Measurements from ENCODE around the gene HLA-B.

Gene HLA-B

DNA sequence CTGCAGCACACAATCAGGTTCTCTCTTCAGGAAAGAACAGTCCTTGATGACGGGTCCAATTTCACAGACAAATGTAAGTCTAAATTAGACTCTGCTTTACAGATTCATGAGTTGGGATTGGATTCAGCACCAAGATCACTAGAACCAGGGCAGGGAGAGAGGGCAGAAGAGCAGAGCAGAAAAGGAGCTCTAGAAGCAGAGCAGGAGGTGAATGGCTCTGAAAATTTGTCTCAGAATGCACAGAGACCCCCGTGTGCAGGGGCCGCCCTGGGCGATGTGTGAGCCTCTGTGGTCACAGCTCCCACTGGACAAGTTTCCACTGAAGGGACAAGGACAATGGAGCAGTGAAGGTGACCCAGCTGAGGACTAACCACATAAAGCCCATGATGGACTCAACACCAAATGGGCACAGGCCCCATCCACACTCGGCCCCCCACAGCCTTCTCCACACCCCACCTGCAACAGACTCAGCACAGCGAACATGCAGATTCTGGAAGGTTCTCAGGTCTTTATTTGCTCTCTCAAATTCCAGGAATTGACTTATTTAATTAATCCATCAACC is 3.5 kb downstream of the HLA-B start:
- no peak for DNase-seq (ENCODE audit: low read depth in 1 of 2, low spot score in 1 of 2)

DNA sequence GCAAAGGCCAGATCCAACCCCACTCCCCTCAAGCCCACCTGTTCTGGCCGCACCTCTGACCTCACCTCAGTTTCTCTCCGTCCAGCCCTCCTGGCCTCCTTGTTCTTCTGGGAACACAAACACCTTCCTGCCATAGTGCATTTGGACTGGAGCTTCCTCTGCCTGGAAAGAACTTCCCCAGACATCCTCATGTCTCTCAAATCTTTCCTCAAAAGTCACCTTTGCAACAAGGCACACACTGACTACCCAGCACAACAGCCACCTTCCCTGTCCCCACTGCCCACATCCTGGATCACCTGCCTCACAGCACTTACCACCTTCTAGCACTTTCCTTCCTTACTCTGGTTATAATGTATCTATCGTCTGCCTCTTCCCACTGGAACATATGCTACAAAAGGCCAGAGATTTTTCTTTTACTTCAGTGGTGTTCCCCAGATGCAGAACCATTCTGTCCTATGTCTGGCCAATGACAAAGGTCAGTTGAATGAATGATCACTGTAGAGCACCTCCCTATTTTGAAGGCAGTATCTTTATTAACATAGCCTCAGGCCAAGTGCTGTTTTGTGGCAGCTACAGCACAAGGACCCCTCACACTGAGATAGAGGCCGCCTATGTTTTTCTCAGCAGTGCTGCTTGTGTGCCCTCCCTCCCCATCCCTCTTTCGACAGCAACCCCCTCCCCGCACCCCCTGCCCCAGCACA is 4.1 kb downstream of the HLA-B start:
- peak in 1 of 2 donors; percentile 11 for DNase-seq (ENCODE audit: low read depth in 1 of 2, low spot score in 1 of 2)

DNA sequence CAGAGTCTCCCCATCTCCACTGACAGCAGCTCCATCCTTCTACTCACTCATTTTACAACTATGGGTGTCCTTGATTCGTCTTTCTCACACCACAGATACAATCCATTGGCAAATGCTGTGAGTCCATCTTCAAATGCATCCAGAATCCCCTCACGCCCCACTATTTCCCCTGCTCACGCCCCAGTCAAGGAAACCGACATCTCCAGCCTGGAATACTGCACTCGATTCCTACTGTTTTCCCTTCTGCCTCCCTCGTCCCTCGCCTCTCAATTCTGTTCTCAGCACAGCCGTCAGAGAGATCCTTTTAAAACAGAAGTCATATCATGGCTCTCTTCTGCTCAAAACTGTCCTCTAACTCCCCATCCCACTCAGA is 4.7 kb downstream of the HLA-B start:
- no peak for DNase-seq (ENCODE audit: low read depth in 1 of 2, low spot score in 1 of 2)

DNA sequence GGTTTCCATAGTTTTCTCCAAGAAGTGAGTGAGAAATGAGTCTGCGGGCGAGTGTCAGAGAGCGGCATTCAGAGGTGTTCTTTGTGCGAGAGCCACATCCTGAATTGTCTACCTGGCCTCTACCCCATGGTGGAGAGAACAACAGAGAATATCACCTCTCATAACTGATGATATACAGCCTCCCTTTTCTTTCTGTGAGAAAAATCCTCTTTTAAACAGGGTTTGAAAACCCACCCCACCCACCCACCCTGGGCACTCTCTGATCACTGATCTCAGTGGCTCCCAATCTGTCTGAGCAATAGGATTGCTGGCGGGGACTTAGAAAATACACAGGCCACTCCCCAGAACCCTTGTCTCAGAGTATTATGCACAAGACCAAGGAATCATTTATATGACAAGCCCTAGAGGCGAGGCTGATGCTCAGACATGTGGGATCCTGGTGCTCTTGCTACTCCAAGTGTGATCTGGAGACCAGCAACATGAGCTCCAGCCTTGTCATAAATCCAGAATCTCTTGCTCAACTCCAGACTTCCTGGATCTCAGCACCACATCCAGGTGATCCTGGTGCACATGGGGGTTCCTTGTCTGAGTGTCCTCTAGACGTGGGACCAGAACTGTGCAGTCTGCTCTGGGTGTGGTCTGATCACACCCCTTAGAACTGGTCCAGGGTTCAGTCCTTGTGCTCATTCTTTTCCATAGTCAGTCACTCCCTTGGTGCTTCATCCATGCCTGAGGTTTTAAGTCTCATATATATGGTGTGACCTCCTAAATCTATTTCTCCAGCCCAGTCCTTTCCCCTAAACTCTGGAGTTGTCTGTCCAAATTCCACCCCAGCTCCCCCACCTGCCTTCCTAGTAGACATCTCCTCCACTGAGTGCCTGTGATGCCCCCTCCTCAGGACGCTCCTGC is 5.3 kb downstream of the HLA-B start:
- no peak for DNase-seq (ENCODE audit: low read depth in 1 of 2, low spot score in 1 of 2)

DNA sequence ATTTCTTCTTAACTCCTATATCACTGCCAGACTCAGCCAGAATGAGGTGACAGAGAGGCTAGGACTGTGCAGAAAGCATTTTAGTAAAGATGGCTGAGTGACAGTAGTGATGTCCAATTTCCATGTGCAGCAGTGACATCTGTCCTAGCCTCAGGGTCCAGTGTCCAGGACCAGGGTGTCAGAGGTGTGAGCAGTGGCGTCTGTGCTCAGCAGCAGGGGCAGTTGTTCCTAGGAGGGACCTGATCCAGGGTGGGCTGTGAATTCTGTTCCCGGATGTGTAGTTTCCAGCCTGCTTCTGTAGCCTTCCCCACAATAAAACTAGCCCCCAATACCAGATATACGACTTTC is 6.0 kb downstream of the HLA-B start:
- no peak for DNase-seq (ENCODE audit: low read depth in 1 of 2, low spot score in 1 of 2)

DNA sequence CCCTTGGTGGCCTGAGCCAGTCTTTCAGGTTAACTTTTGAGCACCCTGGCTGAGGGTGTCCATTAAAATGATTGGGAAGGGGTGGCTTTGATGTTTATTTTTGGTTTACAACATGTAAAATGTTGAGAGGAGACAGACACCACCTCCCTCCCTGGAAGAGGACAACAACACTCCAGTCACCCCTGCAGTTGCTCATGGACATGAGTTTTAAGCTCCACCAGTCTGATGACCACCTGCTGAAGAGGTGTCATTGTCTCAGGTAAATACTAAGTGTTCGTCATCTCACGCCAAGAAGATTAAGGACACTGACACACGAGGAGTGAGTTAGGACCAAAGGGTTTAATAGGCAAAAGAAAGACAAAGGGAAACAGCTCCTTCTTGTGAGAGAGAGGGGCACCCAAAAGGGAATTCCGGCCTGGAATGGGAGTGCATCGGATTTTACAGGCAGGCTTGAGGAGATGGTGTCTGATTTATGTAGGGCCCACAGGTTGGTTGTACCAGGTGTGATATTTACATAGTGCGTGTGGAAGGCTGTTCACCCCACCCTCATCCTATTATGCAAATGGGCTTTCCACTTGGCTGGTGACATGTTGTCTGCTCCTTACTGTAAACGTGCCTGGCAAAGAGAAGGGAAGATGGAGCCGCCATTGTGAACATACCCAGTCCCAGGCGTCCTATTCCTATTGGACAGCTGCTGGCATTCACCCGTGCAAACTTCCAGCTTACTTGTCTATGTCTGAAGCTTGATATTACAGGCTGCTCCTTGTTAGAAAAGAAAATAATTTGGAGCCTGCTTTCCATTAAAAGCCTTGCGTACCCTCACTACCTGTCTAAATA is 6.6 kb downstream of the HLA-B start:
- DNase-seq (ENCODE audit: low read depth in 1 of 2, low spot score in 1 of 2), result no peak

DNA sequence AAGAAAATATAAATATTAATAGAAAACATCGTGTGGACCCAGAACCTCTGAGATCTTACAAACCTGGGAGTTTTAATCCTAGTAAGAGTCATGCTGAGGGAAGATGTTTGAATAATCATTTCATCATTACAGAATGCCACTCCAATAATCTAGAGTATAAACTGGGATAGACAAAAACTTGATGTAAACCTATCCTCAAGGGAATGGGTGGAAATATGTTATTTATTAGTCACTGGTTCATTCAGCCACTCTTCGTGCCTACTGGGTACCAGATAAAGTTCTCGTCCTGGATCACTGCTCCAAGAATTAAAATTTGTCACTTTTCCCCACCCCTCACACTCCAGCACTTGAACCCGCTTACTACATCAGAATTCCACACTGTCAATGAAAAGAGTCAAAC is 7.7 kb downstream of the HLA-B start:
- DNase-seq (ENCODE audit: low read depth in 1 of 2, low spot score in 1 of 2), result no peak

DNA sequence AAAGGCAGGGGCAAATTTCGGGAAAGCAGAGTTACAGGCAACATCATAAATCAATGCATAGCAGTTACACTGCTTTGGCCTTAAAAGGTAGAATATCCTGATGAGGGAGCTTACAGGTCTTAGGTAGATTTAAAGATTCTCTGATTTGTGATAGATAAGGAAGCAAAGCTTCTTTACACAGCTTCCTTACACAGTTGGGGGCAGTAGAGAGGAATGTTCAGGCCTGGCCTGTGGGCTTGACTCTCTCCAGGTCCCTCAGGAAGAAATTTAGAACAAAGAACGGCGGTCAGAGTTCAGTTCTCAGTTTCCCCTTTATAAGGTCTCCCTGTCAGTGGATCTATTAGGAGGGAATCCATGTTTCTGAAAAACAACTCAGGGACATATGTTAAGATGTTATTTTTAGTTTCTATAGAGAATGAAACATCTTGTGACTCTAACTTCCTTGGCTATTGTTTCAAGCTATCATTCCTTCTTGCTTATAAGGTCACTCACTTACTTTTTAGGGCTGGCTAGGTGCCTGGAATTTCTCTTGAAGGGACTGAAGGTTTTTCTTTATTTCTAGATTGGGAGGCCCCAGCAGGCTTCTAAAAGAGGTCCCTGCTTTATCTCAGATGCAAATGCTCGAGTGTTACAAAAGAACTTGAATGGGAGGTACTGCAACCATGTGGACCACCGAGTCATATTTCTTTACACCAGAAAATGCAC is 11.8 kb downstream of the HLA-B start:
- no peak for DNase-seq (ENCODE audit: low read depth in 1 of 2, low spot score in 1 of 2)

DNA sequence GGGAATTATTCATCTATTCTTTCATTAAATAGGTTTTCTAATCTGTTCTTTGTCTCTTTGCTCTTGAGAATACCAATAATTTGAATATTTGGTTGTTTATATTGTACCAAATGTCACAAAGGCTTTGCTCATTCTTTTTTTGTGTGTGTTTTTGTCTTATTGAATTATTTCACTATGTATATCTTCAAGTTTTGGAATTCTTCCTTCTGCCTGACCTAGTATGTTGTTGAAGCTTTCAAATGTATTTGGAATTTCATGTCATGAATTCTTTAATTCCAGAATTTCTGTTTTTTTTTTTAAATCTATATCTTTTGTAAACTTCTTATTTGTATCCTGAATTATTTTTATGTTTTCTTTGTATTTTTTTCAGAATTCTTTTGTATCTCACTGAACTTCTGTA is 16.8 kb downstream of the HLA-B start:
- DNase-seq (ENCODE audit: low read depth in 1 of 2, low spot score in 1 of 2), result no peak

DNA sequence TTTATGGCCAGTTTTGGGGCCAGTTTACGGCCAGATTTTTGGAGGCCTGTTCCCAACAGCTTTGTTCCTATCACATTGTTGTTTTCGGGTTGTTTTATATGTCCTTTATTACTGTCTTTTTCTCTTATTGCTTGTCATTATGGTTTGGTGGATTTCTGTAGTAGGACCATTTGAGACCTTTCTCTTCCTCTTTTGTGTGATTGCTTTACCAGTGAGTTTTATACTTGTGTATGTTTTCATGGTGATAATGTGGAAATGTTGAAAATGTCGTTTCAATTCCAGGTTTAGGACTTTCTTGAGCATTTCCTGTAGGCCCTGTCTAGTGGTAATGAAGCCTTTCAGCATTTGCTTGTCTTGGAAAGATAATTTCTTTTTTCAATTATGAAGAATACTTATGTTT is 17.8 kb downstream of the HLA-B start:
- DNase-seq (ENCODE audit: low read depth in 1 of 2, low spot score in 1 of 2), result no peak

DNA sequence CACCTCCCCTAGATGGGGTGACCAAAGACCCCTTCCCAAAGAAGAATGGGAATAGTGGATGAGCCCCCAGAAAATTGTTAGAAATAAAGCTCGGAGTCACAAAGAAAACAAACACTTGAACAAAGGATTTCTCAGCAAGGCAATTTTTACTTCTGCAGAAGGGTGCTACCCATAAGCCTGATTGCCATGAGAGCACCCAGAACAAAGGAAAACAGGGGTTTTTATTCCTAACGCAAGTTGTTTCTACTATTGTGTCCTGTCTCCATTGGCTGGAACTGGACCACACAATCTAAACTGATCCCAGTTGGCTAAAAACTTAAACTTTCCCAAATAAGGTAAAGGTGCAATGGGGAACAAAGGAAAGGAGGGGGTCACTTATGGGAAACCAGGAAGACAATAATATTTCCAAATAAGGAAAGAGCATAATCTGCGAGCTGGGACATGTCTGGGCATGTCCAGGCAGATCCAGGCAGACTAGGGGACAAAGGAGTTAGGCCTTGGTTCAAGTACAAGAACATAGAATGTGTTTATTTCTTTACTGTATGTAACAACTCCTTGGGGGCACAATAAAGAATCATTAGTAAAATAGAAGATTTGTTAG is 20.0 kb downstream of the HLA-B start:
- no peak for DNase-seq (ENCODE audit: low read depth in 1 of 2, low spot score in 1 of 2)

DNA sequence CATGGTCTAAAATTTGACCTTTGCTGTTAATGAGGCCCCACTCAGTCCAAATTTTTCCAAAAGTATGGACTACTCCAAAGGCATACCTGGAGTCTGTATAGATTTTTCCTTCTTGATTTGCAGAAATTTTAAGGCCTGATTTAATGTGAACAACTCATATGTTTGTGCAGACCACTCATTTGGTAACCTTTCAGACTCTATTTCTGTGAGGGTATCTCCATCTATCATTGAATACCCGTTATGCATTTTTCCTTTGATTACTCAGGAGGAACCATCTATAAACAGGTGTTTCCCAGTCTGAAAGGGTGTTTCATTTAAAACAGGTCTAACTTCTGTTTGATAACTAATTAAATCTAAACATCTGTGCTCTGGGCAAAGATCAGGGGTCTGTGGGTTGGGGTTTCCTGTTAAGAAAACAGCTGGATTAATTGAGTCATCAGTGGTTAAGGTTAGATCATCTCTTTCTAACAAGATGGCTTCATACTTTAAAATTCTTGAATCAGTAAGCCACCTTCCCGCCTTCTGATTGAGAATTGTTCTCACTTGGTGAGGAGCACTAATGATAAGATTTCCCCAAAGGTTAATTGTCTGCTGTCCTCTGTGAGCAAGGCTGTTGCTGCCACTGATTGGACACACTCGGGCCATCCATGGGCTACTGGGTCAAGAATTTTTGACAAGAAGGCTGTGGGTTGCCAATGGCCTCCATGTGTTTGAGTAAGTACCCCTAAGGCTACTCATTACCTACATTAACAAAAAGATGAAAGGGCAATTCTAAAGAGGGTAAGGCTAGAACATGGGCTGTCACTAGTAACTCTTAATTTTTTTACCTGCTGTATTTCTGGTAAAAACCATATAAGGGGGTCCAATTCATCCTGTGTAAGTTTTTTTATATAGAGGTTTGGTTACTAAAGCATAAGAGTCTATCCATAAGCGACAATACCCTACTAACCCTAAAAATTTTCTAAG is 24.1 kb downstream of the HLA-B start:
- DNase-seq (ENCODE audit: low read depth in 1 of 2, low spot score in 1 of 2), result peak in 1 of 2 donors; percentile 19

DNA sequence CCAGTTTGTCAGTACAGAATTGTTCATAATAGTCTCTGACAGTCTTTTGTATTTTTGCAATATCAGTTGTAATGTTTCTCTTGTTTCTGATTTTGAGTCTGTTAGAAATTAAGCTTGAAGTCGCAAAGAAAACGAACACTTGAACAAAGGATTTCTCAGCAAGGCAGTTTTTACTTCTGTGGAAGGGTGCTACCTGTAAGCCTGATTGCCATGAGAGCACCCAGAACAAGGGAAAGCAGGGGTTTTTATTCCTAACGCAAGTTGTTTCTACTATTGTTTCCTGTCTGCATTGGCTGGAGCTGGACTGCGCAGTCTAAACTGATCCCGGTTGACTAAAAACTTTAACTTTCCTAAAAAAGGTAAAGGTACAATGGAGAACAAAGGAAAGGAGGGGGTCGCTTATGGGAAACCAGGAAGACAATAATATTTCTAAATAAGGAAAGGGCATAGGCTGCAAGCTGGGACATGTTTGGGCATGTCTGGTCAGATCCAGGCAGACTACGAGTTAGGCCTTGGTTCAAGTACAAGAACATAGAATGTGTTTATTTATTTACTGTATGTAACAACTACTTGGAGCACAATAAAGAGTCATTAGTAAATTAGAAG is 28.5 kb downstream of the HLA-B start:
- DNase-seq (ENCODE audit: low read depth in 1 of 2, low spot score in 1 of 2), result no peak

DNA sequence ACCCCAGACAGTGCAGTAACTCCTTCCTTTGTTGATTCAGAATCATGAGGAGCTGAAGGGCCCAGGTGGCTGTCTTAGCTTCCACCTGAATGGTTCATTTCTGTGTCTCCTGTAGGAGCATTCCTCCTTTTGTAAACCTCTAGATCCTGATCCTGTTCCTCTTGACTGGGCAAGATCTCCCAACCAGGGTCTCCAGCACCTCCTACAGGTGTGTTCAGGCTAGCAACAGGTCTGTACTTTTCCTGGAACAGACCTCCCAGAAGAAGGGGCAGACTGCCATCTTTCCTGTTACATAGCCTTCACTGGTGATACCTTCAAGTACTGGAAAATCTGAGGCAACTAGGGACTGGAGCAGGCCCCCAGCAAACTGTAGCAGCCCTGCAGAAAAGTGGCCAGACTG is 35.2 kb downstream of the HLA-B start:
- DNase-seq (ENCODE audit: low read depth in 1 of 2, low spot score in 1 of 2), result no peak

DNA sequence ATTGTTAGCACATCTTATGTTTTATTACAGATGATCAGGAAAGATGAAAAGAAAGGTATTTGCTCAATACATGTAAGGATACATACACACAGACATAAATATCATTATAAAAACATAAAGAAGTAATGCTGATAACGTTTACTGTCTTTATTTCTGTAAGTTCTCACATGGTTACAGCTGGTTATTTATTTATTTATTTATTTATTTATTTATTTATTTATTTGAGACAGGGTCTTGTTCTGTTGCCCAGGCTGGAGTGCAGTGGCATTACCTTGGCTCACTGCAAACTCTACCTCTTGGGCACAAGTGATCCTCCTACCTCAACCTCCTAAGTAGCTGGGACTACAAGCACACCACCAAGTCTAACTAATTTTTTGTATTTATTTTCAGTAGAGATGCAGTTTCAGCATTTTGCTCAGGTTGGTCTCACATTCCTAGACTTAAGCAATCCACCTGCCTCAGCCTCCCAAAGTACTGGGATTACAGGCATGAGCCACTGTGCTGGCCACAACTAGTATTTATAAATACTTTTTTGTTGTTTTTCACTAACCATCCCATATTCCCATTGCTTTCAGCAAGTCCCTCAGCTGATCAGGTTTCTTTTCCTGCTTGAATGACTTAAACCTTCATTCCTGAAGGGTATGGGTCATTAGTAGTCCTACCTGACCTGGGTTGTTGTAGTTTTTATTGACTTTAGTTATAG is 35.8 kb downstream of the HLA-B start:
- DNase-seq (ENCODE audit: low read depth in 1 of 2, low spot score in 1 of 2), result no peak

DNA sequence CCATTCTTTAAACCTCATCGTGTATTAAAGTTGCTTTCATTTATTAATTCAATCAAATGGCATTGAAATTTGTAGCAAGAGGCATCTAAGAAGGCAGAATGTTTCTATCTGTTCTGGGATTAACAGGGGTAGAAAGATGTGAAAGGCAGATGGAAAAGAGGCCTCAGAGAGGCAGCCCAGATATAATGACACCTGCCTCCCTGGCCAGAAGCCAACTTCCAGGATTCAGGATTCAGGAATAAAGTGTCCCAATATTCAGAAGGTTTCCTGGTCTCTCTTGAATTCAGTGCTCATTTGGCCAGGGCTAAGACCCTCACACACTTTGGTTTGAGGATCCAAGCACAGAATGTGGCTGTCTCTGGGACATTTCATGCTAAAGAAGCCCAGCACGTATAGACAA is 39.9 kb downstream of the HLA-B start:
- DNase-seq (ENCODE audit: low read depth in 1 of 2, low spot score in 1 of 2), result no peak

DNA sequence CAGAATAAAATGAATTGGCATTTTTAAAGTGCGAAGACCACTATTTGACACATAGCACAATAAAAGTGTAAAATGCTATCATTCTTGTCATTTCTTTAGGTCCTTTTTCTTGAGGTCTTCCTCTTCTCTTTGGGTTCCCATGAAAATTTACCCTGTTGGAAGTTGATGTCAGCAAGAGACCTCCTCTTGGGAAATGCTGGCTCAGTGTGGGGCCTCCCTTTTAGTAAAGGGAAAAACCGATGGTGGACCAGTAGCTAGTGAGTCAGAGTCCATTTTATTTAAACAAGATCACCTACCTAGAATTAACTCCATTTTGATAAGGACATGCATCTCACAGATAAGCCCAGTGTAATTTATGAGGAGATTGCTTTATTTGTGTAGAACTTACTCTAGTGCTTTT is 47.3 kb downstream of the HLA-B start:
- no peak for DNase-seq (ENCODE audit: low read depth in 1 of 2, low spot score in 1 of 2)

DNA sequence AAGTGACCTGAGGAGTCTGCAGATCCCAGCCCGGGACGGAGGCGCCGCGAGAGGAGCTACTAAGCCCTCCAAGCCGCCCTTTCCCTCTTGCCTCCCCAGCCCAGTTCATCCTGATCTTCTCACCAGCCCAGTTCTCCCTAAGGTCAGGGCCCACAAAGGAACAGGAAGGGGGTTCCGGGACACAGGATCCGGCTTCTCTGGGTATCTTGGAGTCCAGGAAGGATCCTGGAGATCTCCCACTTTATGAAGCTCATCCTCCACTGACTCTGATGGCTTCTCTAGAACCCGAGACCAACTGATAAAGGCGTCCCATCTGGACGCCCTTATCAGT is 48.2 kb downstream of the HLA-B start:
- DNase-seq (ENCODE audit: low read depth in 1 of 2, low spot score in 1 of 2), result no peak
